A673 (cell line): ENCODE measurements around the gene JAKMIP1. TPM values are rescaled to one million over a fixed set of nuclear protein-coding genes. Genes with fewer than 3 reads are reported as not detected.

Source experiments
- BruUV-seq: library from RNA; stranded (reverse); fragments of 400-500 nt; replicated peaks from 2 replicates; lab custom pipeline; 2021; lab: Mats Ljungman, UMichigan
- CTCF ChIA-PET: fragments of 300-600 bp; sonication (Branson Sonifier 250); formaldehyde crosslinking; loops from one replicate; lab custom pipeline; 2022; ENCODE audit warnings: antibody characterized with exemption; lab: Charles Lee
- POLR2A ChIA-PET: fragments of 300-600 bp; sonication (Branson Sonifier 250); formaldehyde crosslinking; loops from one replicate; lab custom pipeline; 2022; ENCODE audit warnings: antibody characterized with exemption; ENCODE audit not compliant: low non-redundant PET; lab: Charles Lee
- DNase-seq: peaks from one replicate; pipeline ENCODE4 v3.0.0-alpha.2; 2015; ENCODE audit warnings: low spot score
- H3K27ac ChIP-seq: fragments of 200-600 bp; sonication (generic); 2 replicates; pipeline ENCODE4 v1.5.1; 2016; ENCODE audit warnings: mixed run types, low read depth, mild to moderate bottlenecking, mixed read lengths, antibody characterized with exemption, low read length; ENCODE audit not compliant: poor library complexity, severe bottlenecking
- H3K27me3 ChIP-seq: fragments of 200-600 bp; sonication (generic); replicated peaks from 2 replicates; pipeline ENCODE4 v1.6.1; 2017; ENCODE audit warnings: mixed run types, low read depth, mild to moderate bottlenecking, mixed read lengths, antibody characterized with exemption, low read length; ENCODE audit not compliant: insufficient read depth, poor library complexity
- H3K36me3 ChIP-seq: fragments of 200-600 bp; sonication (generic); 2 replicates; pipeline ENCODE4 v1.6.1; 2016; ENCODE audit warnings: mixed run types, mild to moderate bottlenecking, mixed read lengths, antibody characterized with exemption, low read length; ENCODE audit not compliant: insufficient read depth, poor library complexity, severe bottlenecking
- H3K4me1 ChIP-seq: fragments of 200-600 bp; sonication (generic); 2 replicates; pipeline ENCODE4 v1.6.1; 2017; ENCODE audit warnings: mixed run types, mild to moderate bottlenecking, mixed read lengths, antibody characterized with exemption, low read length; ENCODE audit not compliant: insufficient read depth, poor library complexity, severe bottlenecking
- H3K4me3 ChIP-seq: fragments of 200-600 bp; sonication (generic); 2 replicates; pipeline ENCODE4 v1.5.1; 2016; ENCODE audit warnings: low read depth, mixed run types, mild to moderate bottlenecking, mixed read lengths, low read length; ENCODE audit not compliant: poor library complexity, severe bottlenecking
- H3K9me3 ChIP-seq: fragments of 200-600 bp; sonication (generic); 2 replicates; pipeline ENCODE4 v1.6.1; 2016; ENCODE audit warnings: mixed run types, low read depth, mild to moderate bottlenecking, mixed read lengths, antibody characterized with exemption, low read length; ENCODE audit not compliant: poor library complexity, severe bottlenecking
- CTCF ChIP-seq: fragments of 300-800, 200-600 bp; sonication (generic); conservative IDR thresholded peaks from 2 replicates; pipeline ENCODE4 v1.5.1; 2017; ENCODE audit warnings: low read depth, mild to moderate bottlenecking, antibody characterized with exemption, low read length, moderate library complexity, mixed read lengths
- EZH2 ChIP-seq: fragments of 200-600 bp; sonication (generic); IDR thresholded peaks from 2 replicates; pipeline ENCODE4 v1.6.1; 2017; ENCODE audit warnings: borderline replicate concordance, low read depth, mild to moderate bottlenecking, mixed read lengths, antibody characterized with exemption, low read length; ENCODE audit not compliant: poor library complexity, severe bottlenecking
- intact Hi-C: fragments of 100-400 bp; cut with micrococcal nuclease; formaldehyde crosslinking; loops from one replicate; pipeline ENCODE4 v1.10.0; 2022; ENCODE audit not compliant: unreplicated experiment
- total RNA-seq: library from RNA; stranded (reverse); gene quantifications from 2 replicates; pipeline ENCODE4 v1.2.3, GENCODE V29; 2021

JAKMIP1 gene
- total RNA-seq, 1 experiment from 2014 or later, result not detected

- no peak overlapping the region for H3K27ac ChIP-seq
- H3K4me1 ChIP-seq, result no peaks in the 10 kb centered on the region
- ChIA-PET POLR2A (no interaction called here), CTCF (no interaction called here)
- intact Hi-C loops, result no loop called here
- no peak overlapping the region for H3K4me3 ChIP-seq
- H3K9me3 ChIP-seq, result no peaks in the 10 kb centered on the region
- TF ChIP-seq EZH2, result no peak
- no peak for TF ChIP-seq CTCF
- BruUV-seq, result no TSS peak
- no peak for DNase-seq
- peaks cover 8% of the 10 kb centered on the region for H3K27me3 ChIP-seq
- H3K36me3 ChIP-seq, result no peaks in the 10 kb centered on the region
Measured at GRCh38 chr4:6228158-6229067, 28.1 kb upstream of the JAKMIP1 start.

- ChIA-PET POLR2A (no interaction called here), CTCF (no interaction called here)
- TF ChIP-seq CTCF (no peak), EZH2 (no peak)
- Histone ChIP-seq H3K9me3 (no peaks in the 10 kb centered on the region), H3K27me3 (peaks cover 15% of the 10 kb centered on the region), H3K36me3 (no peaks in the 10 kb centered on the region), H3K4me3 (no peak overlapping the region), H3K27ac (no peak overlapping the region), H3K4me1 (no peaks in the 10 kb centered on the region)
- no TSS peak for BruUV-seq
- DNase-seq, result no peak
- intact Hi-C loops, result no loop called here
Measured at GRCh38 chr4:6227412-6228157, 27.2 kb upstream of the JAKMIP1 start.

GRCh38 chr4:6226506-6226905 is 26.2 kb upstream of the JAKMIP1 start:
- CTCF ChIA-PET, result no interaction called here
- intact Hi-C loops, result no loop called here
- Histone ChIP-seq H3K27me3 (peaks cover 21% of the 10 kb centered on the region), H3K4me3 (no peak overlapping the region), H3K9me3 (no peaks in the 10 kb centered on the region), H3K27ac (no peak overlapping the region), H3K4me1 (no peaks in the 10 kb centered on the region), H3K36me3 (no peaks in the 10 kb centered on the region)
- POLR2A ChIA-PET, result no interaction called here
- no peak for TF ChIP-seq EZH2
- DNase-seq, result no peak
- BruUV-seq, result no TSS peak
